Superior temporal gyrus (tissue), 1 donor: ENCODE results near the gene NFASC.

Experiments used
- DNase-seq: peaks from one replicate; pipeline ENCODE4 v3.0.0-alpha.2; 2016; ENCODE audit errors: extremely low spot score

NFASC gene

GRCh38 chr1:204927673-204928641 lies 57.3 kb downstream of the NFASC start:
- no peak for DNase-seq

- no peak for DNase-seq
Observed at GRCh38 chr1:204928671-204929486, 58.2 kb downstream of the NFASC start.

- DNase-seq, result no peak
Observed at GRCh38 chr1:204929487-204930154, 59.0 kb downstream of the NFASC start.

GRCh38 chr1:204930155-204930523 lies 59.5 kb downstream of the NFASC start:
- DNase-seq, result no peak

GRCh38 chr1:204931313-204931712 lies 60.7 kb downstream of the NFASC start:
- DNase-seq, result no peak

- DNase-seq, result no peak
Observed at GRCh38 chr1:204931768-204932572, 61.3 kb downstream of the NFASC start.

GRCh38 chr1:204932573-204932909 lies 61.9 kb downstream of the NFASC start:
- DNase-seq, result no peak

GRCh38 chr1:204935155-204935554 lies 64.5 kb downstream of the NFASC start:
- no peak for DNase-seq

- DNase-seq, result no peak
Observed at GRCh38 chr1:204936765-204937164, 66.1 kb downstream of the NFASC start.

GRCh38 chr1:204937901-204938300 lies 67.2 kb downstream of the NFASC start:
- no peak for DNase-seq

- DNase-seq, result no peak
Observed at GRCh38 chr1:204940591-204940990, 69.9 kb downstream of the NFASC start.

GRCh38 chr1:204941421-204942338 lies 71.0 kb downstream of the NFASC start:
- DNase-seq, result peak; percentile 92

- no peak for DNase-seq
Observed at GRCh38 chr1:204943495-204943894, 72.8 kb downstream of the NFASC start.

- DNase-seq, result no peak
Observed at GRCh38 chr1:204944662-204945061, 74.0 kb downstream of the NFASC start.

GRCh38 chr1:204945565-204945977 lies 74.9 kb downstream of the NFASC start:
- no peak for DNase-seq

GRCh38 chr1:204946640-204947039 lies 76.0 kb downstream of the NFASC start:
- DNase-seq, result no peak

GRCh38 chr1:204947338-204947737 lies 76.7 kb downstream of the NFASC start:
- no peak for DNase-seq

GRCh38 chr1:204947747-204948146 lies 77.1 kb downstream of the NFASC start:
- DNase-seq, result no peak

- DNase-seq, result no peak
Observed at GRCh38 chr1:204950353-204951001, 79.8 kb downstream of the NFASC start.
